LNCAP (cell line): ENCODE results near the gene DOLK.

Experiments
- TF ChIP-seq, protein P1 (sequence below): fragments of 450-650 bp; IDR thresholded peaks from 2 replicates; pipeline ENCODE4 v1.5.1; 2017; ENCODE audit warnings: mild to moderate bottlenecking

DOLK gene

GRCh38 chr9:128947527-128948301, at the start of gene DOLK, which contains the start of gene NUP188:
DOLK (minus strand) TSS chr9:128947603; CDS start chr9:128947303, 300 bp downstream.
NUP188 (plus strand) TSS chr9:128947699; CDS start chr9:128947720, 21 bp downstream.
- TF ChIP-seq, protein P1, sequence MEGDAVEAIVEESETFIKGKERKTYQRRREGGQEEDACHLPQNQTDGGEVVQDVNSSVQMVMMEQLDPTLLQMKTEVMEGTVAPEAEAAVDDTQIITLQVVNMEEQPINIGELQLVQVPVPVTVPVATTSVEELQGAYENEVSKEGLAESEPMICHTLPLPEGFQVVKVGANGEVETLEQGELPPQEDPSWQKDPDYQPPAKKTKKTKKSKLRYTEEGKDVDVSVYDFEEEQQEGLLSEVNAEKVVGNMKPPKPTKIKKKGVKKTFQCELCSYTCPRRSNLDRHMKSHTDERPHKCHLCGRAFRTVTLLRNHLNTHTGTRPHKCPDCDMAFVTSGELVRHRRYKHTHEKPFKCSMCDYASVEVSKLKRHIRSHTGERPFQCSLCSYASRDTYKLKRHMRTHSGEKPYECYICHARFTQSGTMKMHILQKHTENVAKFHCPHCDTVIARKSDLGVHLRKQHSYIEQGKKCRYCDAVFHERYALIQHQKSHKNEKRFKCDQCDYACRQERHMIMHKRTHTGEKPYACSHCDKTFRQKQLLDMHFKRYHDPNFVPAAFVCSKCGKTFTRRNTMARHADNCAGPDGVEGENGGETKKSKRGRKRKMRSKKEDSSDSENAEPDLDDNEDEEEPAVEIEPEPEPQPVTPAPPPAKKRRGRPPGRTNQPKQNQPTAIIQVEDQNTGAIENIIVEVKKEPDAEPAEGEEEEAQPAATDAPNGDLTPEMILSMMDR: no peak

- TF ChIP-seq, protein P1: no peak
These were observed 48.4 kb upstream of the DOLK start for GRCh38 chr9:128995791-128996190.

DNA sequence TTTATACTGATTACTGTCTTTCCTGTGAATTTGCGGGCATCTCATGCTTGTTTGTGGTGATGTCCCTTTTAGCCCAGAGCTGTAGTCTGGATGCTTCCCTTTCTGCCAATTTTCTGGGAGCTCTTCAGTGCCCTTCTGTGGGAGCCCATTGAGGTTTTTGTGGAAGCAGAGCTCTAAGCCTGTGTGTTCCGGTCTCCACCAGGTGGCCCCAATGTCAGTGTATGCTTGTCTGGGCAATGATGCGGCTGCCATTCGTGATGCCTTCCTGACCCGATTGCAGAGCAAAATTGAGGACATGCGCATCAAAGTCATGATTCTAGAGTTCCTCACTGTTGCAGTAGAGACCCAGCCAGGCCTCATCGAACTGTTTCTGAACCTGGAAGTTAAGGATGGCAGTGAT, 45.6 kb upstream of the DOLK start:
- TF ChIP-seq, protein P1: peak; percentile 29; the same call in 1 of the 2 replicates

DNA sequence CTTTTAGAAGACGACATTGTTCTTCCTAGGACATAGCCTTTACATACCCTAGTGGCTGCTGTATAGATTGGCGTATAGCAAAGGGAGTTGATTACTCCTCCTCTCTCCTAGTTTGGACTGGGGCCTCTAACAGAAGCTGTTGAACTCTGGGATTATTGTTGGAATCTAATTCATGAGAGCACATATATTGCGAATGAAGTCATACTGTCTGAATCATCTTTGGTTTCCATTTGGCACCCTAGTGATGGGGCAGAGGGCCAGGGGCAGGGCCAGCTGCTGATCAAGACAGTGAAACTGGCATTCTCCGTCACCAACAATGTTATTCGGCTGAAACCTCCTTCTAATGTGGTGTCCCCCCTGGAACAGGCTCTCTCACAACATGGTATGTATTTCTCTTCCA, 40.4 kb upstream of the DOLK start:
- TF ChIP-seq, protein P1: no peak

DNA sequence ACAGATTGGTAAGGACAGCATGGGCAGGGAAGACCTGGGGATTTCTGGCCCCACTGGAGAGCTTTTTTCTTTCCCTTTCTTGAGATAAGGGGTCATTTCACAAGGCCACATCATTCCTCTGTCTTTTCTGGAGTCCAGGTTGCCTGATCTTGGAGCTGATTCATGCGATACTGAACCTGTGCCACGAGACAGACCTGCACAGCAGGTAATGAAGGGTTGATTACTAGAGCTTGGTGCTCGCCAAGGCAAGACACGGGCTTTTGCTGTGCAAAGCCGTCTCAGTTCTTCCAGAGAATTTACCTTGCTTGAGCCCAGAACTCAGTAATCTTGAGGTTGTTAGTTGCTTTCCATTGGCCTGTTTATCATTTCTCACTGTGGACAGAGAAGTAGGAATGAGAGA, 39.3 kb upstream of the DOLK start:
- TF ChIP-seq, protein P1: no peak

DNA sequence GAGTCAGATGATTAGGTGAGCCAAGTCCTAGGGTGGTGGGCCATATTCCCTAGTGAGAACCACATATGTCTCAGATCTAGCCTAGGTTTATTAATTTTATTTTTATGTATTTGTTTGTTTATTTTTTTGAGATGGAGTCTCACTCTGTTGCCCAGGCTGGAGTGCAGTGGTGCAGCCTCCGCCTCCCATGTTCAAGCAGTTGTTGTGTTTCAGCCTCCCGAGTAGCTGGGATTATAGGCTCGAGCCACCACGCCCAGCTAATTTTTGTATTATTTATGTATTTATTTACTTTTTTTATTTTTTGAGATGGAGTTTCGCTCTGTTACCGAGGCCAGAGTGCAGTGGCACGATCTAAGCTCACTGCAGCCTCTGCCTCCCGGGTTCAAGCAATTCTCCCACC, 36.1 kb upstream of the DOLK start:
- TF ChIP-seq, protein P1: no peak

- TF ChIP-seq, protein P1: no peak
These were observed 31.7 kb upstream of the DOLK start for GRCh38 chr9:128979111-128979510.
